ENCODE results near the gene DUS2.

Gene DUS2

GRCh38 chr16:68047987-68048386 is 24.9 kb downstream of the DUS2 start:
- no peak for DNase-seq

DNA sequence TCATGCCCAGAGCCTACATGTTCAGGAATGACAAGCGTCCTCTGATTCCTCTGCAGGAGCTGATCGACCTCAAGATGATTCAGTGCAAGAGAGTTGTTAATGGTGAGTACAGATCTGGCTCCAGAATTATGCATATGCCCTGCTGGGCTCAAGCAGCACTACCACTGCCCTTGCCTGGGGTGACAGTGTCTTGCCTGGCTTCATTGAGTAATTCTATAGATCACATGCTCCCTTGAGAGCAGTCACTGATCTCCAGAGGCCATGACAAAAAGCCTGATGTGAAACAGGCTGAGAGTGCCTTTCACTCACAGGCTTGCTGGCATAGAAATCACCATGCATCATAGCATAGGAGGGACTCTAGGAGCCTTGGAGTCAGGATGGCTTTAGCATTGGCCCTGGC is 26.4 kb downstream of the DUS2 start:
- DNase-seq, result no peak

DNA sequence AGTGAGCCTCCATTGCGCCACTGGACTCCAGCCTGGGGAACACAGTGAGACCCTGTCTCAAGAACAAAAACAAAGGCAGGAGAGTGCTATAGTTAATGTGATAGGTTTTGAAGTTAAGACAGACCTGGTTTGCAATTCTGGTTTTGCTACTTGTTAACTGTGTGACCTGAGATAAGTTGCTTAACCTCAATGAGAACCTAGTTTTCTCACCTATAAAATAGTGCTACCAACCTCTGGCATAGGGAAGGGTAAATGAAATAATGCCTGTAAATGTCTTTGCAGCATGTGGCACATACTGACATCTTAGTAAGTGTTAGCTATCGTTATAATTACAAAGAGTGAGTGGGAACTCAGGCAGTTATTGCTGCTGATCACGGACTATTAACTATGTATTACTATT is 32.3 kb downstream of the DUS2 start:
- DNase-seq, result no peak

DNA sequence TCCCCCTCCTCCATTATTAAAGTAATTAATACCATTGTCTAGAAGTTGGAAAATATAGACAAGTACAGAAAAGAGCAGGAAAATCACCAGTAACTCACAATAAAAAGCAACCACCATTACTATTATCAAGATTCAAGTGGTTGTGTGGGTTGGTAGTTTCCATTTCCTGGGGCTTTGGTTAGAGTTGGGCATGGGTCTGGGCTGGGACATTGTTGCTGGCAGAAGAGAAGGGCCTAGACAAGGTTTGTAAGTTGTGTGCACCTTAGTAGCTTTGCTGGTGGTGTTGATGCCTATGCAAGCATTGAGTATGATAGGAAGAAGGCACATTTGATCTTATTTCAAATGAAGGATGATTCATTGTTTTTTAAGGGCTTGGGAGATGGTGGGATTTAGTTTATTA is 36.7 kb downstream of the DUS2 start:
- DNase-seq, result no peak

GRCh38 chr16:68061396-68061795 is 38.3 kb downstream of the DUS2 start:
- DNase-seq, result no peak

DNA sequence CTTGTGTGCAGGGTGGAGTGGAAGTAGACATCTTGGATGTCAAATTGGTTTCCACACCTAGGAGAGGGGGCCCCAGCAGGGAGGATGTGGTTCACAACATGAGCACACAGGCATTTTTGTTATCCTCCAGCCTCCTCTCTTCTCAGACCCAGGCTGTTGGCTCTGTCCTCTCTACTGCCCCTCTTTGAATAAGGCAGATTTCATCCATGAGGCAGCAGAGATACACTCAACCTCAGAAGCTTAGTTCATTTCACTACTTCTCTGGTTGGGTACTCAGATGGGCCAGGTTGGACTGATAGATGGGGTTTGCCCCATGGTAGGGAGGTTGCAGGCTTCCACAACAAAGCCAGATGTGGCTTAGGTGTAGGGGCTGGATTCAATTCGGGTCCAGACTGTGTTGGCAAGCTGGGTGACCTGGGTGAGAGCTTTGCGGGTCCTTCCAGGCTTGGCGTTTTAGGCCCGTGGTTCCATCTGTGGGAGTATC is 39.9 kb downstream of the DUS2 start:
- DNase-seq, result no peak

- no peak for DNase-seq
These were observed 41.8 kb downstream of the DUS2 start for GRCh38 chr16:68064791-68065365.

DNA sequence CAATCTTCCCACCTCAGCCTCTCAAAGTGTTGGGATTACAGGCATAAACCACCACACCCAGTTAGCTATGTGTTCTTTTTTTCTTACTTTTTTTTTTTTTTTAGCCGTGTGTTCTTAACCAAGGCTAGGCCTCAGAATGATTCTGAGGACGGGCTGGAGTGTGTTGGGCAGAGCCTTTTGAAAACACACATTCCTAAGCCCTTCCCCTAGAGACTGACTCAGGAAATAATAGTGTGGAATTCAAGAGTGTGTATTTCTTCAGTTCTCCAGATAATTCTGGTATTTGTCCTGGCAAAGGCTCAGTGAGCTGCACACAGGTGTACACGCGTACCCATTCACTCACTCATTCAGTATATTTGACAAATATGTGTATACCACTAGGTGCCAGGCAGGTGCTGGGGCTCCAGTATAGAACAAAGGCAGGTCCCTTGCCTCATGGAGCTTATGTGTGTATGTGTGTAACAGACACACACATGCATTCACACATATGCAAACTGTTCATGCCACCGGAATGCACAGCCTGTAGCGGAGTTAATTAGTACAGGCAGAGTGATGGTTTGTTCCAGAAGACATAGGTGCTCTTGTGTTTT is 42.7 kb downstream of the DUS2 start:
- DNase-seq, result no peak

GRCh38 chr16:68066763-68067162 is 43.7 kb downstream of the DUS2 start:
- no peak for DNase-seq

DNA sequence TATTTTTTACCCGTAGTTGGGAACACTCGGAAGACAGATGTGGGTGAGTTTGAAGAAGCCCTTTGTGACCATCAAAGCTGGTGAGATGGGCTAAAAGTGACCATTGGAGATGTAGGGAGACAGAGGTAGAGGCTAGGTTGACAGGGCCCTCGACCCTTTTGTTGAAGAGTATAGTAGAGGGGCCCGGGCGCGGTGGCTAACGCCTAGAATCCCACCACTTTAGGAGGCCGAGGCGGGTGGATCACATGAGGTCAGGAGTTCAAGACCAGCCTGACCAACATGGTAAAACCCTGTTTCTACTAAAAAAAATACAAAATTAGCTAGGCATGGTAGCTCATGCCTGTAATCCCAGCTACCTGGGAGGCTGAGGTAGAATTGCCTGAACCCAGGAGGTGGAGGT is 45.8 kb downstream of the DUS2 start:
- DNase-seq, result no peak

GRCh38 chr16:68069511-68070248 is 46.6 kb downstream of the DUS2 start:
- peak; percentile 26 for DNase-seq

DNA sequence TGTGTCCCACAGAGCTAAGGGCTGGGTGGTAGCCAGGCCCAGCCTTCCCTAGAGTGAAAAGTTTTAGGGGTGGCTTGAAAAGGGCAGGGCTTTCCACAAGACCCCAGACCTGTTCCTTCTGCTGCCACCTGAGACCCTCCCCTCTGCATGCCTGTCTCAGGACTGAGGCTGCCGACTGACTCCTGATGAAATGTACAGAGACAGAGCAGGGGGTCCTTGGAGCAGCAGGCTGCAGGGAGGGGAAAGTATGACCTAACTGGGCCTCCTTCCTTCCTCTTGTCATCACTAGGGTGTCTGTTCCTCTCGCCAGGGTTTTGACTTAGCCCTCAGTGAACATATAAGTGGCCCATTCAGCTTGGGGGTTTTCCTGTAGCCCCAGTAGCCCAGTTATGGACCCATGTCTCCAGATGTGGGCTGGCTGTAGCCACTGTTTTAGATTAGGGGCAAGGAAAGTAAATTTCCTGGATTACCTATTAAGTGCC is 47.2 kb downstream of the DUS2 start:
- no peak for DNase-seq

DNA sequence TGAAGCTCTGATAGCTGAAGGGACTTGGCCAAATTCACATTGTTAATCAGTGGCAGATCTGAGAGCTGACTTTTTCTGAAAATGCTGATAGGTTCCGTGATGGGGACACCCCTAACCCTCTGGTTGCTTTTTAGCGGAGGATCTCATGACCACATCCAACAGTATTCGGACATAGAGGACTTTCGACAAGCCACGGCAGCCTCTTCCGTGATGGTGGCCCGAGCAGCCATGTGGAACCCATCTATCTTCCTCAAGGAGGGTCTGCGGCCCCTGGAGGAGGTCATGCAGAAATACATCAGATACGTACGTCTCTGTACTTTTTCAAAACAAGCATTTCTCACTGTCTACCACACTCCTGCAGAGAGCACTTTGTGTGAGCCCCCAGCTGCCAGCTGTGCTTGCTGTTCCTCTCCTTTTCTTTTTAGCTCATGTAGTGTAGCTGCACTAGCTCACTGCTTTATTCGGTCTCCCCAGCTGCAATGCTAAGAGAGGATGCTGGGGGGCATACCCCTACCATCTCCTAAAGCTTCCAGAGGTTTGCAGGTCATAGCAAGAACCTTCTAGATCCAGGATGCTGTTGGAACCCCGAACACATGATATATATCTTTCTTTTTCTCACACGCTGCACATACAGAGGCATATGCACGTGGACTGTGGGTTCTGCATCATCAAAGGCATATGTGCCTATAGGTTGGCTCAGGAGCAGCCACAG is 47.9 kb downstream of the DUS2 start:
- no peak for DNase-seq

- no peak for DNase-seq
These were observed 48.4 kb downstream of the DUS2 start for GRCh38 chr16:68071518-68071901.

- no peak for DNase-seq
These were observed 49.1 kb downstream of the DUS2 start for GRCh38 chr16:68072038-68072695.

DNA sequence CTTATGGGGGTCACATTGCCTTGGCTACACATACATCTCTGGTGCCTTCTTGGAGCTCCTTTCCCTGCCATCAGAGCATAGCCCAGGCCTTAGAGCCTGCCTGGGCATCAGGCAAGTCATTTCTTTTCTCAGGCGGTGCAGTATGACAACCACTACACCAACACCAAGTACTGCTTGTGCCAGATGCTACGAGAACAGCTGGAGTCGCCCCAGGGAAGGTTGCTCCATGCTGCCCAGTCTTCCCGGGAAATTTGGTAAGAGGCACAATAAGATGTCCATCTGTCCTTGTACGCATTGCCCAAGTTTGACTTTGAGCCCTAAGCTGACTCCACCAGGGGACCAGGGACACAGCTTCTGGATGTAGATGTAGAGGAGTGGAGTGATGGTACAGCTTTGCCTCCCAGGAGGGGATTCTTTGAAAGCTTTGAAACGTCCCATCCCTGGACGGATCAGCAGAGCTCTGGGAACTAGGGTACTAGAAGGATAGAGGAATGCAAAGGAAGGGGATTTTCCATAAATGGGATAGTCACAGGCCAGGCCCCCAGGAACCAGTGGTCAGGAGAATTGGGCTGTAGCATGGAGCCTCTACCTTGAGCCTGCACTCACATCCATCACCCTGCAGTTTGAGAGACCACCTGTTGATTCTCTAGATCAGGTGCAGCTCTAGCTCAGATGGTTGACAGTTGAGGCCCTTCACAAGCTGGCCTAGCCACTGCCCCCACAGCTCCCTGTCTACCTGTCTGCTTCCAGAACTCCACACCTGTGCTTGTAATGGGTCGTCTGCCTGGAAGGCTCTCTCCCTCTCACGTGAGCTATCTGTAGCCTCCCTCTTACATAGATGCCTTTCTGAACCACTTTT is 51.0 kb downstream of the DUS2 start:
- DNase-seq, result no peak

GRCh38 chr16:68074850-68075555 is 51.9 kb downstream of the DUS2 start:
- no peak for DNase-seq

- no peak for DNase-seq
These were observed 52.9 kb downstream of the DUS2 start for GRCh38 chr16:68075980-68076379.

GRCh38 chr16:68076560-68076959 is 53.5 kb downstream of the DUS2 start:
- no peak for DNase-seq

GRCh38 chr16:68077866-68078700 is 55.0 kb downstream of the DUS2 start:
- no peak for DNase-seq
